Measurements from ENCODE around the gene LRRC4C.

Gene LRRC4C

GRCh38 chr11:40842750-40843339 lies 616.6 kb downstream of the LRRC4C start:
- no peak overlapping the region for H3K4me3 ChIP-seq (ENCODE audit: low read depth, low read length, poor library complexity, severe bottlenecking)

GRCh38 chr11:40841231-40841630 lies 618.2 kb downstream of the LRRC4C start:
- no peak overlapping the region for H3K4me3 ChIP-seq (ENCODE audit: low read depth, low read length, poor library complexity, severe bottlenecking)
- no peak overlapping the region for H3K27ac ChIP-seq (ENCODE audit: low read depth, low read length, poor library complexity, severe bottlenecking)
- H4K20me1 ChIP-seq (ENCODE audit: insufficient read depth, low read length), result no peaks in the 10 kb centered on the region
- no peak overlapping the region for H3K9ac ChIP-seq (ENCODE audit: low read length)
- no peak overlapping the region for H3K4me2 ChIP-seq (ENCODE audit: low read length)
- H3K27me3 ChIP-seq (ENCODE audit: insufficient read depth, low read length), result no peaks in the 10 kb centered on the region
- no peaks in the 10 kb centered on the region for H3K36me3 ChIP-seq (ENCODE audit: insufficient read depth, low read length)
- H3F3A ChIP-seq (ENCODE audit: insufficient read depth, low read length), result no peaks in the 10 kb centered on the region
- no peaks in the 10 kb centered on the region for H3K9me2 ChIP-seq (ENCODE audit: low read depth, low read length)
- no peaks in the 10 kb centered on the region for H3K9me3 ChIP-seq (ENCODE audit: low read length)
- TF ChIP-seq EZH2 (IDR thresholded peaks at IDR 0.05; ENCODE audit: borderline replicate concordance, low read length), result no peak
- no peak for TF ChIP-seq CTCF (IDR thresholded peaks at IDR 0.05; ENCODE audit: low read length)
- H3K4me1 ChIP-seq (ENCODE audit: insufficient read depth, low read length, severe bottlenecking), result no peaks in the 10 kb centered on the region
- no peak overlapping the region for H2AFZ ChIP-seq (ENCODE audit: low read length)
- H3K79me2 ChIP-seq (ENCODE audit: insufficient read depth, low read length), result no peaks in the 10 kb centered on the region

More at GRCh38 chr11:40842750-40843339, 616.6 kb downstream of the LRRC4C start:
- H3K27me3 ChIP-seq (ENCODE audit: insufficient read depth, low read length), result no peaks in the 10 kb centered on the region
- H4K20me1 ChIP-seq (ENCODE audit: insufficient read depth, low read length), result no peaks in the 10 kb centered on the region
- H3K9ac ChIP-seq (ENCODE audit: low read length), result no peak overlapping the region
- H3K4me1 ChIP-seq (ENCODE audit: insufficient read depth, low read length, severe bottlenecking), result no peaks in the 10 kb centered on the region
- no peak overlapping the region for H2AFZ ChIP-seq (ENCODE audit: low read length)
- no peaks in the 10 kb centered on the region for H3F3A ChIP-seq (ENCODE audit: insufficient read depth, low read length)
- no peak overlapping the region for H3K27ac ChIP-seq (ENCODE audit: low read depth, low read length, poor library complexity, severe bottlenecking)
- TF ChIP-seq CTCF (IDR thresholded peaks at IDR 0.05; ENCODE audit: low read length), result no peak
- no peak for TF ChIP-seq EZH2 (IDR thresholded peaks at IDR 0.05; ENCODE audit: borderline replicate concordance, low read length)
- no peaks in the 10 kb centered on the region for H3K36me3 ChIP-seq (ENCODE audit: insufficient read depth, low read length)
- H3K9me3 ChIP-seq (ENCODE audit: low read length), result no peaks in the 10 kb centered on the region
- H3K79me2 ChIP-seq (ENCODE audit: insufficient read depth, low read length), result no peaks in the 10 kb centered on the region
- no peaks in the 10 kb centered on the region for H3K9me2 ChIP-seq (ENCODE audit: low read depth, low read length)
- H3K4me2 ChIP-seq (ENCODE audit: low read length), result no peak overlapping the region

- TF ChIP-seq EZH2 (IDR thresholded peaks at IDR 0.05; ENCODE audit: borderline replicate concordance, low read length) (no peak), CTCF (IDR thresholded peaks at IDR 0.05; ENCODE audit: low read length) (no peak)
- Histone ChIP-seq H3K27ac (ENCODE audit: low read depth, low read length, poor library complexity, severe bottlenecking) (no peak overlapping the region), H3K4me3 (ENCODE audit: low read depth, low read length, poor library complexity, severe bottlenecking) (no peak overlapping the region), H3K9me2 (ENCODE audit: low read depth, low read length) (no peaks in the 10 kb centered on the region), H3K4me1 (ENCODE audit: insufficient read depth, low read length, severe bottlenecking) (no peaks in the 10 kb centered on the region), H3K9ac (ENCODE audit: low read length) (no peak overlapping the region), H4K20me1 (ENCODE audit: insufficient read depth, low read length) (no peaks in the 10 kb centered on the region), H3K79me2 (ENCODE audit: insufficient read depth, low read length) (no peaks in the 10 kb centered on the region), H3K27me3 (ENCODE audit: insufficient read depth, low read length) (no peaks in the 10 kb centered on the region), H3K36me3 (ENCODE audit: insufficient read depth, low read length) (no peaks in the 10 kb centered on the region), H3K9me3 (ENCODE audit: low read length) (no peaks in the 10 kb centered on the region), H2AFZ (ENCODE audit: low read length) (no peak overlapping the region), H3F3A (ENCODE audit: insufficient read depth, low read length) (no peaks in the 10 kb centered on the region), H3K4me2 (ENCODE audit: low read length) (no peak overlapping the region)
These were observed 621.2 kb downstream of the LRRC4C start for GRCh38 chr11:40838181-40838683.

Measured in OCI-LY1 (cell line).